SKM-1 treated with dmso at 0.1 percent for 144 hours (cell line): ENCODE results near the gene RMI2.
A peak's percentile ranks its signal among the peaks of the same experiment; 100 is the strongest.

ENCODE experiments used
- DNase-seq: peaks from one replicate; lab custom pipeline; 2025; ENCODE audit not compliant: unreplicated experiment; lab: John Stamatoyannopoulos, UW

Gene RMI2

GRCh38 chr16:11396241-11397048 is 51.2 kb downstream of the RMI2 start:
- DNase-seq = peak; percentile 10

- DNase-seq = no peak
Measured at GRCh38 chr16:11398136-11398535, 52.9 kb downstream of the RMI2 start.

DNA sequence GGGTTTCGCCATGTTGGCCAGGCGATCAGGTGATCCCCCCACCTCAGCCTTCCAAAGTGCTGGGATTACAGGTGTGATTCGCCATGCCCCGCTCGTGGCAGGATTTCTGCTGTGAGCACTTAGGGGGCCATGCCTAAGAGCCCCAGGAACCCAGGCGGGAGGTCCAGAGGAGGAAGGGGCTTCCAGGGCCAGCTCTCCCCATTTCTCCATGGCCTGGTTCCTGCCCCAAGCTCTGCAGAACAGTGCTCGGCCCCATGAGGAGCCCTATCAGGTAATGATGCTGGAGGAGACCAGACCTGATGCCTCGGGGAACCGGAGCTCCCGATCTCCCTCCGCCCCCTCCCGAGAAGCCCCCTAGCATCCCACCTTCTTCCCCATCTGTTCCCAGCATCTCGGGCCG is 53.6 kb downstream of the RMI2 start:
- no peak for DNase-seq

DNA sequence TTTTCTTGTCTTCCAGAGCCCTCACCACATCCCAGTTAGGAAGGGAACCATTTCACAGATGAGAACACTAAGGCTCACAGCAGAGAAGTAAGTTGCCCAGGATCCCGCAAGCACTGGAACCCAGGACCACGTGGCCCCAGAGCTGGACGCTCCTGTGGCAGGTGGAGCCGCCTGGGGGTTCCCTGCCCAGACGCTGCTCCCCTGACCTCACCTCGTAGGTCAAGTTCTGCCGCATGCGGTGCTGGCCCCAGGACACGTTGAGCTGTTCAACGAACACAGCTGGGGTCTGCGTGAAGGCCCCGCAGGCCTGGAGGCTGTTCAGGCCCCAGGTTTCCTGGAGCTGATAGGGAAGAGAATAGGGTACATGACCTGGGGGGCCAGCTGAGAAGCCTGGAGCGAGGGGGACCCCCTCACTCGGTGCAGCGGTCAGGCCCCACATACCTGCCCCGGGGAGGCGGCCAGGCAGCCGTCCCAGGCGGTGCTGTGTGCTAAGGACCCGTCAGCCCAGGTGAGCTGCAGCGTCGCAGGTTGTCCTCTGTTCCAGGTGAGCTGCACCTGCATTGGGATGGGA is 54.1 kb downstream of the RMI2 start:
- DNase-seq = no peak

- DNase-seq = no peak
Measured at GRCh38 chr16:11400076-11400475, 54.8 kb downstream of the RMI2 start.
